OCI-LY7 (cell line): ENCODE data around the gene CYP27C1. TPM values are rescaled to one million over a fixed set of nuclear protein-coding genes. Genes with fewer than 3 reads are reported as not detected.
A peak's percentile ranks its signal among the peaks of the same experiment; 100 is the strongest.

Experiments used
- BruUV-seq: library from RNA; stranded (reverse); fragments of 400-500 nt; replicated peaks from 2 replicates; lab custom pipeline; 2021; lab: Mats Ljungman, UMichigan
- CTCF ChIA-PET: fragments of 300-600 bp; sonication (Branson Sonifier 250); formaldehyde crosslinking; loops from one replicate; lab custom pipeline; 2022; ENCODE audit warnings: antibody characterized with exemption; ENCODE audit not compliant: unreplicated experiment; lab: Charles Lee
- POLR2A ChIA-PET: fragments of 300-600 bp; sonication (Branson Sonifier 250); formaldehyde crosslinking; loops from one replicate; lab custom pipeline; 2022; ENCODE audit warnings: antibody characterized with exemption; lab: Charles Lee
- DNase-seq: peaks from one replicate; pipeline ENCODE4 v3.0.0-alpha.2; 2015; ENCODE audit warnings: low spot score
- H2AFZ ChIP-seq: fragments of 200-600 bp; sonication (generic), shearing (Covaris generic); 2 replicates; pipeline ENCODE4 v1.6.1; 2014; ENCODE audit warnings: mild to moderate bottlenecking, antibody characterized with exemption, low read length, moderate library complexity
- H3K27ac ChIP-seq: fragments of 200-600 bp; sonication (generic); 2 replicates; pipeline ENCODE4 v1.5.1; 2014; ENCODE audit warnings: mixed run types, low read depth, mild to moderate bottlenecking, moderate library complexity, low read length, inconsistent platforms; ENCODE audit not compliant: poor library complexity, severe bottlenecking
- H3K36me3 ChIP-seq: fragments of 200-600 bp; sonication (generic); 2 replicates; pipeline ENCODE4 v1.6.1; 2014; ENCODE audit warnings: mild to moderate bottlenecking, antibody characterized with exemption, low read length, moderate library complexity, mixed read lengths; ENCODE audit not compliant: insufficient read depth
- H3K4me1 ChIP-seq: fragments of 200-600 bp; sonication (generic); 2 replicates; pipeline ENCODE4 v1.5.1; 2014; ENCODE audit warnings: mild to moderate bottlenecking, low read length; ENCODE audit not compliant: insufficient read depth, poor library complexity, severe bottlenecking
- H3K4me2 ChIP-seq: fragments of 200-600 bp; sonication (generic); 2 replicates; pipeline ENCODE4 v1.6.1; 2014; ENCODE audit warnings: mild to moderate bottlenecking, low read length
- H3K4me3 ChIP-seq: fragments of 200-600 bp; sonication (generic); 2 replicates; pipeline ENCODE4 v1.5.1; 2014; ENCODE audit warnings: mild to moderate bottlenecking, low read depth, low read length; ENCODE audit not compliant: poor library complexity, severe bottlenecking
- H3K79me2 ChIP-seq: fragments of 200-600 bp; sonication (generic); 2 replicates; pipeline ENCODE4 v1.6.1; 2016; ENCODE audit warnings: low read depth, mild to moderate bottlenecking, low read length, moderate library complexity, mixed read lengths; ENCODE audit not compliant: insufficient read depth
- H3K9me2 ChIP-seq: fragments of 200-600 bp; sonication (generic); 2 replicates; pipeline ENCODE4 v1.6.1; 2016; ENCODE audit warnings: mild to moderate bottlenecking, low read length, mixed read lengths; ENCODE audit not compliant: insufficient read depth
- H3K9me3 ChIP-seq: fragments of 200-600 bp; sonication (generic); 2 replicates; pipeline ENCODE4 v1.6.1; 2014; ENCODE audit warnings: mild to moderate bottlenecking, mixed run types, low read length, mixed read lengths
- H4K20me1 ChIP-seq: fragments of 200-600 bp; sonication (generic); 2 replicates; pipeline ENCODE4 v1.6.1; 2014; ENCODE audit warnings: mild to moderate bottlenecking, antibody characterized with exemption, low read length, moderate library complexity, mixed read lengths; ENCODE audit not compliant: insufficient read depth
- EZH2phosphoT487 ChIP-seq: fragments of 200-600 bp; sonication (generic); IDR thresholded peaks from 2 replicates; pipeline ENCODE4 v1.6.1; 2018; ENCODE audit warnings: low read depth, borderline replicate concordance, mild to moderate bottlenecking, mixed run types, antibody characterized with exemption, low read length, moderate library complexity, mixed read lengths
- intact Hi-C: fragments of 100-400 bp; cut with micrococcal nuclease; formaldehyde crosslinking; loops from one replicate; pipeline ENCODE4 v1.10.0; 2022; ENCODE audit not compliant: unreplicated experiment
- total RNA-seq, 2 experiments: library from RNA; depleted of rRNA in 1 of 2; stranded (reverse); fragments of >200 nt in 1 of 2; shearing (Covaris generic) in 1 of 2; gene quantifications; 2 replicates each; pipeline ENCODE4 v1.2.3, GENCODE V29; 2014 to 2022
- TF ChIP-seq, protein P1 (sequence below): fragments of 200-600 bp; sonication (generic); conservative IDR thresholded peaks from 2 replicates; pipeline ENCODE4 v1.5.1; 2014; ENCODE audit warnings: mild to moderate bottlenecking, antibody characterized with exemption, low read length, moderate library complexity, mixed read lengths

The CYP27C1 gene
- total RNA-seq, 2 experiments from 2014 or later = not detected

DNA sequence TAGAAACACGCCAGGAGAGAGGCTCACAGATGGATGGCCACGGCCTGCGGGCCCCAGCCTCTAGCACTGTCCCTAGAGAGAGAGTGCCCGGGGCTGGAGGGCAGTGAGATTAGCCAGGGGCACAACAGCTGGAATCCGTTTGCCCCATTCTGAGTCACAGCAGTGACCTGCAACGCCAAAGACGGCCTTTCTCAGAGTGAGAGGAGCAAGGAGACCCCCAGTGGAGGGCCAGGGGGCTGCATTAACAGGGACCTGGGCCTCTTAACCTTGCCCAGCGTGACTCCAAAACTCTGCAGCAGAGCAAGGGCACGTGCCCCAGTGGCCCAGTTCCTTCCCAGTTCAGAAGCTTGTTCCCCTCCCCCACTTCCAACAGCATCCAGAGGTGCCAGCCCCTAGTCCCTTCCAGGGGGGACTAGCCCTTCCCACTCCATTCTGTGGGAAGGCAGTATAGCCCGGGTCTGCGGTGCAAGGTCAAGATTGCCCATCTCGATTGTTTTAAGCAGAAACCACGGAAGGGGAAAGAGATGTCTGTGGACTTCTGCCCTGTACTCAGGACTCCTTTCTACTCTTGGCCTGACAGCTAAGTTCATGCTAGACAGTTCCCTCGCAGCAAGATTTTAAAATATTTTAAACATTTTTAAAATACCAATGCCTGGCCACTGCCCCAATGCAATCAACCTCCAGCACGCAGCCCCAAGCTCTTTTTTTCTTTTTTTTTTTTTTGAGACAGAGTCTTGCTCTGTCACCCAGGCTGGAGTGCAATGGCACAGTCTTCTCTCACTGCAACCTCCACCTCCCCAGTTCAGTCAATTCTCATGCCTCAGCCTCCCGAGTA lies 62.2 kb downstream of the CYP27C1 start:
- Histone ChIP-seq H2AFZ (no peak overlapping the region), H3K4me2 (no peak overlapping the region), H3K4me1 (no peaks in the 10 kb centered on the region), H3K27ac (no peak overlapping the region), H3K36me3 (no peaks in the 10 kb centered on the region), H3K4me3 (no peak overlapping the region), H3K79me2 (no peaks in the 10 kb centered on the region), H3K9me3 (no peaks in the 10 kb centered on the region), H4K20me1 (no peaks in the 10 kb centered on the region), H3K9me2 (no peaks in the 10 kb centered on the region)
- peak; percentile 14 for DNase-seq
- no TSS peak for BruUV-seq
- intact Hi-C loops = no loop called here
- ChIA-PET POLR2A (interaction anchor here (0.6 to 0.7 kb wide), 2 partner anchors 86 to 121 kb away, joined by 3 to 4 read pairs; no protein-coding TSS in a partner anchor), CTCF (no interaction called here)
- TF ChIP-seq EZH2phosphoT487 = no peak
- TF ChIP-seq, protein P1, sequence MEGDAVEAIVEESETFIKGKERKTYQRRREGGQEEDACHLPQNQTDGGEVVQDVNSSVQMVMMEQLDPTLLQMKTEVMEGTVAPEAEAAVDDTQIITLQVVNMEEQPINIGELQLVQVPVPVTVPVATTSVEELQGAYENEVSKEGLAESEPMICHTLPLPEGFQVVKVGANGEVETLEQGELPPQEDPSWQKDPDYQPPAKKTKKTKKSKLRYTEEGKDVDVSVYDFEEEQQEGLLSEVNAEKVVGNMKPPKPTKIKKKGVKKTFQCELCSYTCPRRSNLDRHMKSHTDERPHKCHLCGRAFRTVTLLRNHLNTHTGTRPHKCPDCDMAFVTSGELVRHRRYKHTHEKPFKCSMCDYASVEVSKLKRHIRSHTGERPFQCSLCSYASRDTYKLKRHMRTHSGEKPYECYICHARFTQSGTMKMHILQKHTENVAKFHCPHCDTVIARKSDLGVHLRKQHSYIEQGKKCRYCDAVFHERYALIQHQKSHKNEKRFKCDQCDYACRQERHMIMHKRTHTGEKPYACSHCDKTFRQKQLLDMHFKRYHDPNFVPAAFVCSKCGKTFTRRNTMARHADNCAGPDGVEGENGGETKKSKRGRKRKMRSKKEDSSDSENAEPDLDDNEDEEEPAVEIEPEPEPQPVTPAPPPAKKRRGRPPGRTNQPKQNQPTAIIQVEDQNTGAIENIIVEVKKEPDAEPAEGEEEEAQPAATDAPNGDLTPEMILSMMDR = peak; percentile 46; the same call in 1 of the 2 replicates

DNA sequence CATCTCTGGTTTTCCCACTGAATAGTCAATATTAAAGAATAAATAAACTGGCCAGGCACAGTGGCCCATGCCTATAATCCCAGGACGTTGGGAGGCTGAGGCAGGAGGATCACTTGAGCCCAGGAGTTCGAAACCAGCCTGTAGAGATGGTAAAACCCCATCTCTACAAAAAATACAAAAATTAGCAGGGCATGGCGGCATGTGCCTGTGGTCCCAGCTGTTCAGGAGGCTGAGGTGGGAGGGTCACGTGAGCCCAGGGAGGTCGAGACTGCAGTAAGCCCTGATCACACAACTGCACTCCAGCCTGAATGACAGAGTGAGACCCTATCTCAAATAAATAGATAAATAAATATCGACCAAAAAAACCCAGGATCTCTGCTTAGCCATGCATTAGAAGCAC lies 63.0 kb downstream of the CYP27C1 start:
- intact Hi-C loops = no loop called here
- no TSS peak for BruUV-seq

More for the DNA sequence above, 63.0 kb downstream of the CYP27C1 start:
- Histone ChIP-seq H3K27ac (no peak overlapping the region), H4K20me1 (no peaks in the 10 kb centered on the region), H3K4me1 (no peaks in the 10 kb centered on the region), H3K4me3 (no peak overlapping the region), H3K36me3 (no peaks in the 10 kb centered on the region), H3K9me3 (no peaks in the 10 kb centered on the region), H3K4me2 (no peak overlapping the region), H3K9me2 (no peaks in the 10 kb centered on the region), H2AFZ (no peak overlapping the region), H3K79me2 (no peaks in the 10 kb centered on the region)
- no peak for DNase-seq
- POLR2A ChIA-PET = no interaction called here
- CTCF ChIA-PET = no interaction called here
- TF ChIP-seq, protein P1 = no peak
- TF ChIP-seq EZH2phosphoT487 = no peak
